SK-N-SH (cell line): ENCODE data around the gene DOCK6. TPM values are rescaled to one million over a fixed set of nuclear protein-coding genes. Genes with fewer than 3 reads are reported as not detected.

Source experiments
- CTCF ChIA-PET: fragments of 300-600, 350-600 bp; formaldehyde crosslinking; extraction: SDS; loops from one replicate; lab custom pipeline; 2021; lab: Yijun Ruan, JAX
- POLR2A ChIA-PET: fragments of 350-600 bp; sonication (Branson Sonifier 250); formaldehyde crosslinking; extraction: SDS; loops from one replicate; lab custom pipeline; 2020; ENCODE audit warnings: antibody characterized with exemption, inconsistent platforms; lab: Yijun Ruan, JAX
- DNase-seq: peaks from one replicate; pipeline ENCODE4 v3.0.0; 2012
- H2AFZ ChIP-seq: fragments of 200-600 bp; sonication (generic); 2 replicates; pipeline ENCODE4 v1.8.1; 2016; ENCODE audit warnings: antibody characterized with exemption, mild to moderate bottlenecking, low read depth
- H3F3A ChIP-seq: fragments of 200-600 bp; sonication (generic); replicated peaks from 2 replicates; pipeline ENCODE3; 2016; ENCODE audit warnings: antibody characterized with exemption, mild to moderate bottlenecking; ENCODE audit not compliant: insufficient read depth
- H3K27ac ChIP-seq, 2 experiments: fragments of 200-500 bp in 1 of 2; fragments of 200-600 bp in 1 of 2; sonication (Bioruptor generic) in 1 of 2; sonication (generic), shearing (Covaris generic) in 1 of 2; 2 replicates each; pipeline versions ENCODE4 v1.5.1 to v1.6.1; 2014 to 2016; ENCODE audit warnings: low read depth in 2 of 2, inconsistent platforms in 1 of 2, low read length in 1 of 2, mild to moderate bottlenecking in 1 of 2, mixed read lengths in 1 of 2
- H3K27me3 ChIP-seq: fragments of 200-600 bp; sonication (generic), shearing (Covaris generic); 2 replicates; pipeline ENCODE4 v1.6.1; 2016; ENCODE audit warnings: mixed run types; ENCODE audit not compliant: insufficient read depth
- H3K36me3 ChIP-seq, 2 experiments: fragments of 200-500 bp in 1 of 2; fragments of 200-600 bp in 1 of 2; sonication (Bioruptor generic) in 1 of 2; sonication (generic) in 1 of 2; replicated peaks in 1 of 2; 2 replicates each; pipeline versions ENCODE3 to v1.5.1; 2014 to 2016; ENCODE audit warnings: low read length in 1 of 2, mild to moderate bottlenecking in 1 of 2; ENCODE audit not compliant: insufficient read depth in 2 of 2, control insufficient read depth in 1 of 2
- H3K4me1 ChIP-seq, 2 experiments: fragments of 200-500 bp in 1 of 2; fragments of 200-600 bp in 1 of 2; sonication (Bioruptor generic) in 1 of 2; sonication (generic), shearing (Covaris generic) in 1 of 2; 2 replicates each; pipeline versions ENCODE4 v1.5.1 to v1.6.1; 2014 to 2016; ENCODE audit warnings: low read depth in 1 of 2, low read length in 1 of 2, mixed run types in 1 of 2; ENCODE audit not compliant: insufficient read depth in 2 of 2, control insufficient read depth in 1 of 2
- H3K4me2 ChIP-seq: fragments of 200-600 bp; sonication (generic), shearing (Covaris generic); 2 replicates; pipeline ENCODE4 v1.6.1; 2017; ENCODE audit warnings: mixed run types
- H3K4me3 ChIP-seq, 2 experiments: fragments of 200-500 bp in 1 of 2; fragments of 200-600 bp in 1 of 2; sonication (Bioruptor generic) in 1 of 2; sonication (generic), shearing (Covaris generic) in 1 of 2; 2 replicates each; pipeline versions ENCODE4 v1.5.1 to v1.8.1; 2014 to 2016; ENCODE audit warnings: low read depth in 2 of 2, inconsistent platforms in 1 of 2, low read length in 1 of 2, mild to moderate bottlenecking in 1 of 2, mixed read lengths in 1 of 2, moderate library complexity in 1 of 2
- H3K79me2 ChIP-seq: fragments of 200-600 bp; sonication (generic); 2 replicates; pipeline ENCODE4 v1.8.1; 2017; ENCODE audit warnings: mild to moderate bottlenecking; ENCODE audit not compliant: insufficient read depth
- H3K9ac ChIP-seq: fragments of 200-600 bp; sonication (generic); 2 replicates; pipeline ENCODE4 v1.6.1; 2017; ENCODE audit warnings: mixed run types
- H3K9me2 ChIP-seq: fragments of 200-600 bp; sonication (generic); 2 replicates; pipeline ENCODE4 v1.6.1; 2017; ENCODE audit warnings: mixed run types
- H3K9me3 ChIP-seq: fragments of 200-600 bp; sonication (generic); 2 replicates; pipeline ENCODE4 v1.6.1; 2017; ENCODE audit warnings: mixed run types, mild to moderate bottlenecking, moderate library complexity
- H4K20me1 ChIP-seq: fragments of 200-600 bp; sonication (generic); 2 replicates; pipeline ENCODE4 v1.6.1; 2017; ENCODE audit warnings: mild to moderate bottlenecking, mixed run types; ENCODE audit not compliant: insufficient read depth
- CHD2 ChIP-seq: fragments of 150-350 bp; IDR thresholded peaks from 2 replicates; pipeline ENCODE4 v1.6.1; 2018; ENCODE audit warnings: low read length; ENCODE audit not compliant: partially characterized antibody
- CTCF ChIP-seq: fragments of 200-600 bp; sonication (generic); IDR thresholded peaks from 2 replicates; pipeline ENCODE4 v1.6.1; 2017; ENCODE audit warnings: antibody characterized with exemption, mild to moderate bottlenecking, moderate library complexity
- ELF1 ChIP-seq: IDR thresholded peaks from 2 replicates; pipeline ENCODE4 v1.4.0; 2012
- EP300 ChIP-seq, 2 experiments: IDR thresholded peaks; 2 replicates each; pipeline versions ENCODE4 v1.4.0 to v1.6.1; 2012; ENCODE audit warnings: borderline replicate concordance in 1 of 2, low read depth in 1 of 2, low read length in 1 of 2
- EZH2phosphoT487 ChIP-seq: fragments of 200-600 bp; sonication (generic); IDR thresholded peaks from 2 replicates; pipeline ENCODE4 v1.6.1; 2017; ENCODE audit warnings: low read depth, mixed run types, mild to moderate bottlenecking, antibody characterized with exemption, moderate library complexity, borderline replicate concordance
- FOSL2 ChIP-seq: IDR thresholded peaks from 2 replicates; pipeline ENCODE4 v1.4.0; 2012; ENCODE audit warnings: low read depth, mild to moderate bottlenecking, moderate library complexity, borderline replicate concordance
- FOXM1 ChIP-seq: IDR thresholded peaks from 2 replicates; pipeline ENCODE4 v1.4.0; 2012; ENCODE audit warnings: low read depth, mild to moderate bottlenecking
- GABPA ChIP-seq: IDR thresholded peaks from 2 replicates; pipeline ENCODE4 v1.4.0; 2012; ENCODE audit warnings: low read depth, mild to moderate bottlenecking
- GATA2 ChIP-seq: sonication (generic); formaldehyde crosslinking; IDR thresholded peaks from 2 replicates; pipeline ENCODE4 v1.5.0; 2020; ENCODE audit warnings: mild to moderate bottlenecking, missing genetic modification reagents
- IRF3 ChIP-seq: fragments of 150-350 bp; IDR thresholded peaks from 2 replicates; pipeline ENCODE4 v1.6.1; 2016; ENCODE audit warnings: mild to moderate bottlenecking, low read depth, low read length
- MEF2A ChIP-seq: IDR thresholded peaks from 2 replicates; pipeline ENCODE4 v1.4.0; 2012; ENCODE audit warnings: low read depth, borderline replicate concordance
- MXI1 ChIP-seq: IDR thresholded peaks from 2 replicates; pipeline ENCODE4 v1.6.1; 2012; ENCODE audit warnings: mild to moderate bottlenecking, low read depth, low read length, improper control_type of control experiment
- POLR2AphosphoS5 ChIP-seq: IDR thresholded peaks from 2 replicates; pipeline ENCODE4 v1.6.1; 2012; ENCODE audit warnings: low read depth, low read length
- RAD21 ChIP-seq: IDR thresholded peaks from 2 replicates; pipeline ENCODE4 v1.6.1; 2012; ENCODE audit warnings: mild to moderate bottlenecking, low read length
- RCOR1 ChIP-seq: fragments of 150-350 bp; IDR thresholded peaks from 2 replicates; pipeline ENCODE4 v1.6.1; 2017; ENCODE audit warnings: antibody characterized with exemption, low read length
- REST ChIP-seq: IDR thresholded peaks from 2 replicates; pipeline ENCODE4 v1.6.1; 2012; ENCODE audit warnings: mild to moderate bottlenecking, low read depth, low read length, moderate library complexity
- RFX5 ChIP-seq: IDR thresholded peaks from 2 replicates; pipeline ENCODE4 v1.6.1; 2012; ENCODE audit warnings: mild to moderate bottlenecking, improper control_type of control experiment, low read length
- RXRA ChIP-seq: IDR thresholded peaks from 2 replicates; pipeline ENCODE4 v1.4.0; 2012; ENCODE audit warnings: low read depth, mild to moderate bottlenecking, borderline replicate concordance
- SIN3A ChIP-seq: IDR thresholded peaks from 2 replicates; pipeline ENCODE4 v1.6.1; 2012; ENCODE audit warnings: low read depth, mild to moderate bottlenecking, low read length, moderate library complexity, borderline replicate concordance
- SMC3 ChIP-seq: IDR thresholded peaks from 2 replicates; pipeline ENCODE4 v1.6.1; 2012; ENCODE audit warnings: low read depth, low read length, improper control_type of control experiment
- TAF1 ChIP-seq: IDR thresholded peaks from 2 replicates; pipeline ENCODE4 v1.6.1; 2012; ENCODE audit warnings: low read depth, mild to moderate bottlenecking, low read length, moderate library complexity, borderline replicate concordance
- TEAD4 ChIP-seq: IDR thresholded peaks from 2 replicates; pipeline ENCODE4 v1.4.0; 2012; ENCODE audit warnings: mild to moderate bottlenecking, borderline replicate concordance; ENCODE audit not compliant: insufficient read depth
- USF2 ChIP-seq: fragments of 150-350 bp; IDR thresholded peaks from 2 replicates; pipeline ENCODE4 v1.6.1; 2017; ENCODE audit warnings: antibody characterized with exemption, low read length, low read depth, borderline replicate concordance
- YY1 ChIP-seq: IDR thresholded peaks from 2 replicates; pipeline ENCODE4 v1.4.0; 2012; ENCODE audit warnings: low read depth, mild to moderate bottlenecking
- WGBS: methylation state at CpG from one replicate; pipeline ENCODE4 v1.1.6; 2017; ENCODE audit warnings: low lambda C conversion rate; 5-methylcytosine and 5-hydroxymethylcytosine counted together
- polyA plus RNA-seq, 3 experiments: library from polyadenylated mRNA; depleted of rRNA; stranded (reverse); fragments of >200 nt; gene quantifications; 2 replicates each; pipeline ENCODE4 v1.2.3, GENCODE V29; 2012

DOCK6 gene
- polyA plus RNA-seq, 1 of the 3 experiments (the other 2 are of a cell fraction) = 18.3 TPM

GRCh38 chr19:11242864-11243797, 19.2 kb downstream of the DOCK6 start:
- Histone ChIP-seq H3K9ac (no peak overlapping the region), H3K4me2 (no peak overlapping the region), H3K27ac (no peak overlapping the region; a peak in 1 of 4 replicates), H3F3A (peaks cover 11% of the 10 kb centered on the region), H2AFZ (0 out of 2 replicates have a peak overlapping the region, but pooled peaks have one; percentile 72), H3K79me2 (no peaks in the 10 kb centered on the region), H3K4me3 (peak overlapping the region in 1 of 2 experiments; percentile 37; a peak in 1 of 4 replicates), H3K4me1 (peaks cover 0 to 4% of the 10 kb centered on the region in 2 experiments; a peak in 1 of 4 replicates), H3K36me3 (peaks cover 0 to 5% of the 10 kb centered on the region in 2 experiments), H3K9me3 (no peaks in the 10 kb centered on the region), H3K9me2 (no peaks in the 10 kb centered on the region), H3K27me3 (no peaks in the 10 kb centered on the region), H4K20me1 (no peaks in the 10 kb centered on the region; the same call in 1 of the 2 replicates)
- ChIA-PET POLR2A (interaction anchor here (0.7 kb wide), 1 partner anchor 20 kb away, joined by 3 read pairs; no protein-coding TSS in a partner anchor), CTCF (interaction anchor here (0.6 to 4.1 kb wide), 27 partner anchors 9 to 239 kb away, joined by 3 to 57 read pairs (median 4); partner anchors contain the start of genes CCDC159, DOCK6, RGL3 and SWSAP1)
- 29% methylated on average over 42 of the region's 48 CpGs for WGBS
- peak; percentile 100 for DNase-seq
- TF ChIP-seq GATA2 (CRISPR knock-in tag) (no peak), POLR2AphosphoS5 (no peak), SMC3 (peak; percentile 30), TEAD4 (no peak), IRF3 (no peak), EZH2phosphoT487 (no peak), GABPA (no peak), MXI1 (peak; percentile 50), MEF2A (no peak), FOXM1 (no peak), REST (no peak), EP300 (IDR thresholded peaks at IDR 0.05; ENCODE audit: borderline replicate concordance in 1 of 2, low read depth in 1 of 2, low read length in 1 of 2) (no peak), CHD2 (no peak), USF2 (no peak), SIN3A (peak; percentile 72; the same call in 1 of the 2 replicates), CTCF (peak; percentile 89), FOSL2 (no peak), ELF1 (no peak), TAF1 (no peak), RCOR1 (no peak), YY1 (no peak), RXRA (no peak), RAD21 (no peak), RFX5 (no peak)
